ENCODE results near the gene TMEM250.

TMEM250 gene

DNA sequence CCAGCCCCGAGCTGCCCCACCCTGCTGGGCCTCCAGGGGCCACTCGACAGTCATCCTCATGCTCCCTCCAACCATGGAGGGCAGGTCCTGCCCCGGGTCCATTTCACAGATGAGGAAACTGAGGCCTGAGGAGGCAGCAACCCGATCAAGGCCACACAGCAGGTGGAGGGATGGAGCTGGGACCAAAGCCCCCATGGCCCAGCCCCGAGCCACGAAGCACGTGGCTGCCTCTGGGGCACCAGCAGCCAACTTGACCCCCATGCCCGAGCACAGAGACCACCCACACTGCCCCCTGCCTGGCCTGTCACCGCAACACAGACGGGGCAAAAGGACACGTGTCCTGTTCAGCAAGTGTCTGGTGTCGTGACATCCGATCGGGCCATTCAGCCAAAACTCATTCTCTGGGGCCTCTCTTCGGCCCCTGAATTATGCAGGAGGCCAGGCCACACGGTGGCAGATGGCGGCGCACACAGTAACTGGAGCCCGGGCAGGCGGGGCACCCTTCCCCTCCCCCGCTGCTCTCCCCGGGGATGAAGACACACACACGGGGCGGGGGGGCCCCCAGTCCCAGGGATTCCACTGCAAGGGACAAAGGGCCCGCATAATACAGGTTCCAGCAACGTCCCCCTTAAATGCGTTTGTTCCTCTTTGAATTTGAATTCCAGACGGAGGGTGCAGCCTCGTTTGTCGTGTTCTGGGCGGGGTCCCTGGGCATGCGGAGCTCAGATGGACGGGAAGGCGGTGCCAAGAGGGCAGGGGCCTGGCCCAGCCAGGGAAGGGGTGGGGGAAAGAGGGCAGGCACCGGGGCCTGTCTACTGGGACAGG lies 29.4 kb upstream of the TMEM250 start:
- DNase-seq (ENCODE audit: low read depth in 2 of 2), result no peak

- DNase-seq (ENCODE audit: low read depth in 2 of 2), result no peak
Measured at GRCh38 chr9:136147038-136147889, 28.6 kb upstream of the TMEM250 start.

DNA sequence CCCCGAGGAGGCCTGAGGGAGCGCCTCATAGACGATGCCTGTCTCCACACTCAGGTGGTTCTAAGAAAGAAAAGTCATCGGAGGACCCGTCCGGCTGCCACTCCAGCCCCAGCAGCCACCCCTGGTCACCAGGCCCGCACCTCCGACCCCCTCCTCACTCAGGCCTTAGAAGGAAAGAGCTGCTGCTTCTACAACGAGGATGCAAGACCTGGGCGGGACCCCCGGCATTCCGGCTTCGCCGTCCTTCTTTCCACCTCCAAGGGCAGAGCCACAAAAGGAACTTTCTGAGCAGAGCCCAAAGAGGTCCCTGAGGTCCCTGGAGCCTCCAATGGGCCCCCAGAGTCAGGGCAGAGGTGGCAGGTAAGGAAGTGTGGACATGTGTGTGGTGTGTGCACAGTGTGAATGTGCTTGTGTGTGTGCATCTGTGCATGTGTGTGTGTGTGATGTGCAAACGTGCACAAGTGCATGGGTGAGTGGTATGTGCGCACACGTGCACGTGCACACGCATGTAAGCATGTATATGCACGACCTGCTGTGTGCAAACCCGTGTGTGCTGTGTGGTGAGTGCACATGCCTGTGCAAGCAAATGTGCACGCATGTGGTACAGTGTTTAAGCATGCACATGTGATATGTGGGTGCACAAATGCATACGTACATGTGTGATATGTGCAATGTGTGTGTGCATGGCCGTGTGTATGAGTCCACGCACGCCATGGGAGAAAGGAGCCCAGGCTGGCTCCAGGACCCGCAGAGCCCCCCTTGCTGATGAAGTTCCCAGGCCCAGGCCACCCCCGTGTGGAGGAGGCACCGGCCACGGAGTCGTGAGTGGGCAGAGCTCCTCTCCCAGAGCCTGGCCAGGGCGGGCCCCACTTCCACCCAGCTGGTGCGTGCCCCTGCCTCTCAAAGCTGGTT lies 27.7 kb upstream of the TMEM250 start:
- no peak for DNase-seq (ENCODE audit: low read depth in 2 of 2)

DNA sequence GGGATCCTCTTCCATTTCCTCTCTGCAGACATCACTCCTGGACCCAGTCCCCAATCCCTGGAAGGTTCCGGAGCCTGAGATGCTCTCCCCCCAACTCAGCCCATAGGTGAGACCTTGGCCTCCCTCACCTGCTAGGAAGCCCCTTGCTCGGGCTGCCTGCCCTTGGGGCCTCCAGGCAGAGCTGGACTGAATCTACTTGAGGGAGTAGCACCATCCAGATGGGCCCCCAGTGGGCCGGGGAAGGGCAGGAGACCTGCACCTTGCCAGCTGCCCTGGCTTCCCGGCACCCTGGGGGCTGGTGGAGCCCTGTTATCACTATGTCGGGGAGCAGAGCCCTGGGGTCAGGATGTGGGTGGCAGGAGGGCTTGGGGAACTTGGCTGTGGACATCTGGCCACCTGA lies 26.9 kb upstream of the TMEM250 start:
- DNase-seq (ENCODE audit: low read depth in 2 of 2), result no peak

GRCh38 chr9:136144450-136144849 lies 25.8 kb upstream of the TMEM250 start:
- DNase-seq (ENCODE audit: low read depth in 2 of 2), result no peak

GRCh38 chr9:136143215-136144001 lies 24.7 kb upstream of the TMEM250 start:
- DNase-seq (ENCODE audit: low read depth in 2 of 2), result no peak

GRCh38 chr9:136142859-136143214 lies 24.2 kb upstream of the TMEM250 start:
- no peak for DNase-seq (ENCODE audit: low read depth in 2 of 2)

DNA sequence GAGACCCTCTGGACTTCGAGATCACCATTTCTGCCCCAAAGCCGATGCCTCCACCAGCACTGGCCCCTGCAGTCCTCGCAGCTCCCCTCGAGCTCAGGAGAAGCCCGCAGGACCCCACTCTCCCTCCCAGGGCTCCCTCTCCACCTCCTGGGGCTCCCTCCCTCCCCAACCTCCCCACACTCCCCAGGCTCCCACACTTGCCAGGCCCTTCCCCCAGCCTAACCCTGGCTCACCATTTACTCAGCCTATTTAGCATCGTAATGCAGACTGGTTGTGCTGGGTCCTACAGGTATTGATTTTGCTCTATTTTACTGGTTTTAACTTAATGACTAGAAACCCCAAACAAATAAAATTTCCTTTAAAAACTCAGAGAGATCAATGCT lies 23.7 kb upstream of the TMEM250 start:
- no peak for DNase-seq (ENCODE audit: low read depth in 2 of 2)

GRCh38 chr9:136141682-136142413 lies 23.2 kb upstream of the TMEM250 start:
- DNase-seq (ENCODE audit: low read depth in 2 of 2), result no peak

DNA sequence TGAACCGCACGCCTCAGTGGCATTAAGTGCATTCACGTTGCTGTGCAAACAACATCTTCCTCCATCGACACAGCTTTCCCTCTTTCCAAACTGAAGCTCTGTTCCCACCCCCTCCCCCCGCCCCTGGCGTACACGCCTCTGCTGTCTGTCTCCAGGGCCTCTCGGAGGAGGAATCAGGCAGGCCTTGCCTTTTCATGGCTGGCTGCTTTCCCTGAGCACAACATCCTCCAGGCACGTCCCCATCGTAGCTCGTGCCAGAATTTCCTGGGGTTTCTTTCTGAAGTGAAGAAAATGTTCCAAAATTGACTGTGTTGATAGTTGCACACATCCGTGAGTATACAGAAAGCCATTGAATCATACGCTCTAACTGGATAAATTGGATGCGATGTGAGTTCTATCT lies 22.3 kb upstream of the TMEM250 start:
- no peak for DNase-seq (ENCODE audit: low read depth in 2 of 2)

- no peak for DNase-seq (ENCODE audit: low read depth in 2 of 2)
Measured at GRCh38 chr9:136140046-136140445, 21.4 kb upstream of the TMEM250 start.

DNA sequence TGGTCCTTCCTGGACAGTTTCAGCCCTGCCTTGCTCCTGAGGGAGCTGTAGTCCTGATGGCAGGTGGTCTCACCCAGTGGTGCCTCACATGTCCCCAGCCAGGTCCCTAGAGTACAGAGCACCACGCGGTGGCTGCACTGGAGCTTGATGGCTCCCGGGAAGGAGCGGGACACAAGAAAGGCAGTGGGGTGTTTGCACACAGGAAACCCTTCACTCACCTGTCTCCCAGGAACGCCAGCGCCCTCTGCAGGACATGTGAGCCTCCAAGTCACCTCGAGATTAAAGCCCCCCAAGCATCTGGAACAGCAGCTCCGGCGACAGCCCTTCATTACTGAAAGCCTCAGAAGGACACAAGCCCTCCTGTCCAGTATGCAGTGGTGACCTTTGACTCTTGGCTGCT lies 19.9 kb upstream of the TMEM250 start:
- peak; percentile 36 to 54 for DNase-seq (ENCODE audit: low read depth in 2 of 2)

- no peak for DNase-seq (ENCODE audit: low read depth in 2 of 2)
Measured at GRCh38 chr9:136137321-136138265, 18.9 kb upstream of the TMEM250 start.

- no peak for DNase-seq (ENCODE audit: low read depth in 2 of 2)
Measured at GRCh38 chr9:136136127-136136925, 17.7 kb upstream of the TMEM250 start.

- DNase-seq (ENCODE audit: low read depth in 2 of 2), result no peak
Measured at GRCh38 chr9:136135326-136136126, 16.9 kb upstream of the TMEM250 start.

- no peak for DNase-seq (ENCODE audit: low read depth in 2 of 2)
Measured at GRCh38 chr9:136133959-136134484, 15.3 kb upstream of the TMEM250 start.

DNA sequence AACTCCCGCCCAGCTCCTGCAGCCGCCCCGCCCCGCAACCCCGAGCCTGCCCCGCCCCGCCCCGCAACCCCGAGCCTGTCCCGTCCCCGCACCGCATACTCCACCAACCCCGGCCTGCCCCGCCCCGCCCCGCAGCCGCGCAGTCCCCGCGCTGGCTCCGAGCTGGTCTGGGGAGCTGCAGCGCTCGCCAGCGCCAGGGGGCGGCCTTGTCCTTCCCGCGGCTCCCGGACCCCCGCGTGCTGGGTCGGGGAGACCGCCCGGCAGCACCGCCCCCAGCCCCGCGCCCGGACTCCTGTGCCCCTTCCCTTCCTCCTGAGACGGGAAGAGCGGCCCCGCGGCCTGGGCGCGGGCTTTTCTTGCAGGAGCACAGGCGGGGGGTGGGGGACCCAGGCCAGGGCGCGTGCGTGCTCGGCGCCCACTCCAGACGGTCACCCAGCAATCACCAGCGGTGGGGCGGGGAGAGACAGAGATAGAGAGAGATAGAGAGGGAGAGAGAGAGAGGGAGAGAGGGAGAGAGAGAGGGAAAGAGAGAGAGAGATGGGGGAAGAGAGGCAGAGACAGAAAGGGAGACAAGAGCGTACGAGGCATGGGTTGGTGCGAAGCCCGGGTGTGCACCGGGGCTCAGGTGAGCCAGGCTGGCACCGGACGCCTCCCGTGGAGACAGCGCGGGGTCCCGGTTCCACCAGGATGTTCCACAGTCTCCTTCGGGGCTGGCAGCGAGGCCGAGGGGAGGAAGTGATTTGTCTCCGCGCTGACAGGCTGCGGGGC lies 14.7 kb upstream of the TMEM250 start:
- no peak for DNase-seq (ENCODE audit: low read depth in 2 of 2)

Measured in stimulated activated CD8-positive, alpha-beta memory T cell treated with anti-CD3 and anti-CD28 coated beads, Interleukin-2, amount 100 ng/mL, for 48 hours (primary cell).